Activated CD4-positive, alpha-beta T cell treated with anti-CD3 and anti-CD28 coated beads, Interleukin-2, amount 50 U/mL, for 1 hour (primary cell): ENCODE data around the gene NADK.
"Not testable (repeated sequence)": the region's sequence is repeated elsewhere in the genome, so short reads cannot be mapped to it uniquely, and the experiment has no call there.

Experiments used
- DNase-seq: peaks from one replicate; pipeline ENCODE4 v3.0.0-alpha.2; 2020

NADK gene

DNA sequence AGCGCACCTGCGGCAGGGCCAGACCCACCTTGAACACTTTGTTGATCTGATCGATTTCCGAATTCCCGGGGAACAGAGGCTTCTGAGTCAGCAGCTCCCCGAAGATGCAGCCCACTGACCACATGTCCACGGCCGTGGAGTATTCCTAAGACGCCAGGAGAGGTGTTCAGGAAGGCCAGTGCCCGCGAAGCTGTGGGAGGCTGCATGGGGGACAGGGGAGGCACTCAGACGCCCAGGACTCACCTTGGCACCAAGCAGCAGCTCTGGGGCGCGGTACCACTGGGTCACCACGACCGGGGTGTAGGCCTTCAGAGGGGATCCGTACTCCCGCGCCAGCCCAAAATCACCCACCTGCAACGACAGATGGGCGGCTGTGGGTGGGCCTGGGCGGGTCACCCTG lies 74.5 kb downstream of the NADK start:
- DNase-seq = no peak

DNA sequence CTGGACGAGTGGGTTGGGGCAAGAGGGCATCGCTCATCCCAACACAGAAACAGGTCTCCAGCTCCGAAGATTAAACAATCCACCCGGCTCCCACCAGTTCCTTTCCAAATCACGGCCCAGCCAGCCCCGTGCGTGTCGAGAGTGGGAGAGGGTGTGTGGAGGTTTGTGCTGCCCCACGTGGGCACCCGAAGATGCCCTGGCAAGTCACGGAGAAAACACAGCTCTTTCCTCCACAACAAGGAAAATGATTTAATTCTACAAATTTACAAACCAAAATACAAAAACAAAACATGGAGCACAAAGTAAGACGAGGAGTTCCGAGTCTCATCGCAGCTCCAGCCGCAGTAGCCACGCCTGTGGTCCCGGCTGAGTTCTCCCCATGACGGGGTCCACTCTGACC lies 75.8 kb downstream of the NADK start:
- DNase-seq = not testable (repeated sequence)
